K562 (cell line): ENCODE measurements around the gene RNFT2. TPM values are rescaled to one million over a fixed set of nuclear protein-coding genes. Genes with fewer than 3 reads are reported as not detected.

ENCODE experiments used
- ATAC-seq: fragments of 200-7000 bp; cut with Tn5 transposase; 3 replicates; pipeline ENCODE4 v1.9.1; 2020; ENCODE audit warnings: moderate library complexity
- BruUV-seq: library from RNA; stranded (reverse); fragments of 400-500 nt; replicated peaks from 2 replicates; lab custom pipeline; 2021; lab: Mats Ljungman, UMichigan
- CTCF ChIA-PET: fragments of 300-600 bp; formaldehyde crosslinking; extraction: SDS; loops from one replicate; lab custom pipeline; 2021; ENCODE audit warnings: low intra/inter-chr PET ratio; lab: Yijun Ruan, JAX
- POLR2A ChIA-PET: fragments of 300-600, 350-650 bp; sonication (Branson Sonifier 250); formaldehyde crosslinking; extraction: SDS; loops from one replicate; lab custom pipeline; 2021; ENCODE audit warnings: antibody characterized with exemption, inconsistent platforms; lab: Yijun Ruan, JAX
- DNase-seq, 4 experiments: peaks; one replicate each; pipeline versions ENCODE4 v3.0.0 to v3.0.0-alpha.2; 2011 to 2018; ENCODE audit warnings: low spot score in 3 of 4, mixed read lengths in 3 of 4; ENCODE audit errors: extremely low read depth in 1 of 4
- FAIRE-seq: peaks from 2 replicates; lab custom pipeline; 2011; peaks lifted over from hg19 to GRCh38; lab: Jason Lieb, UNC
- H2AFZ ChIP-seq: 2 replicates; pipeline ENCODE4 v1.6.0; 2011; ENCODE audit warnings: low read depth, low read length, control low read depth, inconsistent platforms
- H3K27ac ChIP-seq: fragments of 200-600 bp; 3 replicates; pipeline ENCODE4 v1.8.0; 2011; ENCODE audit warnings: low read depth, mild to moderate bottlenecking, control low read depth, inconsistent platforms, low read length, moderate library complexity, mixed read lengths; ENCODE audit errors: extremely low read depth
- H3K27me3 ChIP-seq, 2 experiments: fragments of 300-600 bp in 1 of 2; 2 replicates in 1 of 2; 3 replicates in 1 of 2; pipeline versions ENCODE4 v1.6.0 to v1.8.0; 2011; ENCODE audit warnings: inconsistent platforms in 2 of 2, low read length in 2 of 2, mild to moderate bottlenecking in 1 of 2, mixed read lengths in 1 of 2, moderate library complexity in 1 of 2; ENCODE audit not compliant: control insufficient read depth in 2 of 2, insufficient read depth in 2 of 2
- H3K36me3 ChIP-seq: fragments of 300-600 bp; 3 replicates; pipeline ENCODE4 v1.8.0; 2011; ENCODE audit warnings: mild to moderate bottlenecking, low read length, inconsistent platforms; ENCODE audit not compliant: control insufficient read depth, insufficient read depth
- H3K4me1 ChIP-seq, 2 experiments: fragments of 200-600 bp in 1 of 2; replicated peaks in 1 of 2; 2 replicates in 1 of 2; 3 replicates in 1 of 2; pipeline versions ENCODE4 v1.5.1 to v1.8.0; 2011; ENCODE audit warnings: inconsistent platforms in 2 of 2, low read length in 2 of 2, mild to moderate bottlenecking in 1 of 2, mixed read lengths in 1 of 2, moderate library complexity in 1 of 2; ENCODE audit not compliant: control insufficient read depth in 2 of 2, insufficient read depth in 2 of 2
- H3K4me2 ChIP-seq: 2 replicates; pipeline ENCODE4 v1.6.1; 2011; ENCODE audit warnings: low read length, control low read depth, inconsistent platforms, mixed read lengths; ENCODE audit not compliant: insufficient read depth
- H3K4me3 ChIP-seq: fragments of 200-600 bp; sonication (generic), shearing (Covaris generic); 2 replicates; pipeline ENCODE4 v1.5.1; 2016; ENCODE audit warnings: control low read depth, inconsistent platforms
- H3K79me2 ChIP-seq: fragments of 200-600 bp; 3 replicates; pipeline ENCODE4 v1.8.0; 2011; ENCODE audit warnings: low read length, inconsistent platforms; ENCODE audit not compliant: control insufficient read depth, insufficient read depth
- H3K9ac ChIP-seq, 2 experiments: 2 replicates each; pipeline versions ENCODE4 v1.6.0 to v1.6.1; 2011; ENCODE audit warnings: low read depth in 2 of 2, low read length in 2 of 2, control low read depth in 1 of 2, inconsistent platforms in 1 of 2, mild to moderate bottlenecking in 1 of 2, mixed read lengths in 1 of 2; ENCODE audit not compliant: insufficient read depth in 1 of 2
- H3K9me1 ChIP-seq: one replicate; pipeline ENCODE4 v1.6.0; 2011; ENCODE audit warnings: inconsistent platforms, mild to moderate bottlenecking, low read length, moderate library complexity; ENCODE audit not compliant: control insufficient read depth, insufficient read depth
- H3K9me3 ChIP-seq: replicated peaks from 2 replicates; pipeline ENCODE4 v1.5.1; 2011; ENCODE audit warnings: low read depth, low read length, inconsistent platforms; ENCODE audit not compliant: control insufficient read depth, insufficient read depth
- H4K20me1 ChIP-seq: replicated peaks from 2 replicates; pipeline ENCODE4 v1.6.1; 2011; ENCODE audit warnings: low read length, inconsistent platforms, mixed read lengths; ENCODE audit not compliant: control insufficient read depth, insufficient read depth
- BRD4 ChIP-seq: fragments of 200-600 bp; sonication (generic); IDR thresholded peaks from 2 replicates; pipeline ENCODE4 v1.6.1; 2017; ENCODE audit warnings: inconsistent platforms
- CBX8 ChIP-seq: fragments of 200-600 bp; sonication (generic); IDR thresholded peaks from 2 replicates; pipeline ENCODE4 v1.6.1; 2012; ENCODE audit warnings: borderline replicate concordance, mixed run types, low read depth, mild to moderate bottlenecking, moderate library complexity, mixed read lengths, low read length, control low read depth, inconsistent platforms; ENCODE audit not compliant: poor library complexity, severe bottlenecking; ENCODE audit errors: extremely low read depth
- L3MBTL2 ChIP-seq: fragments of 450-650 bp; IDR thresholded peaks from 2 replicates; pipeline ENCODE4 v1.6.1; 2016; ENCODE audit warnings: mild to moderate bottlenecking, moderate library complexity
- RAD21 ChIP-seq, 2 experiments: fragments of 250-450 bp in 1 of 2; fragments of 450-650 bp in 1 of 2; sonication (Bioruptor Pico) in 1 of 2; formaldehyde crosslinking in 1 of 2; IDR thresholded peaks in 1 of 2; conservative IDR thresholded peaks in 1 of 2; 2 replicates each; pipeline versions ENCODE4 v1.4.0 to v1.8.0; 2020 to 2022; ENCODE audit warnings: mild to moderate bottlenecking in 2 of 2, moderate library complexity in 1 of 2
- WGBS: fragments of 100-300 bp; shearing (Covaris generic); methylation state at CpG from one replicate; pipeline ENCODE4 v1.1.6; 2016; ENCODE audit warnings: low coverage, mixed read lengths; ENCODE audit not compliant: insufficient coverage; ENCODE audit errors: missing lambda C conversion rate; 5-methylcytosine and 5-hydroxymethylcytosine counted together
- in situ Hi-C: fragments of 300-500 bp; cut with MboI; formaldehyde crosslinking; loops from 4 replicates; pipeline ENCODE4 v1.15.0; 2018; ENCODE audit warnings: inconsistent platforms, mixed read lengths
- intact Hi-C: fragments of 100-400 bp; cut with micrococcal nuclease; formaldehyde crosslinking; loops from 2 replicates; pipeline ENCODE4 v1.14.2; 2022
- polyA plus RNA-seq, 8 experiments: library from polyadenylated mRNA; depleted of rRNA in 4 of 8; stranded (reverse) in 5 of 8; unstranded in 3 of 8; fragments of >200 nt; fragmentation: Nextera tagmentation in 2 of 8; fragmentation: Illumina TruSeq in 1 of 8; extraction: Ambion mirVana in 2 of 8; extraction: Trizol in 1 of 8; gene quantifications; 2 replicates each; pipeline versions ENCODE4 v1.2.1 to v1.2.3, GENCODE V29; 2011 to 2014; ENCODE audit warnings: inconsistent platforms in 1 of 8, missing spikeins in 1 of 8
- total RNA-seq, 7 experiments: library from RNA; depleted of rRNA in 6 of 7; stranded (reverse); fragments of >200 nt in 6 of 7; fragmentation: Illumina TruSeq in 2 of 7; extraction: Trizol in 2 of 7; gene quantifications; 2 replicates each; pipeline versions ENCODE4 v1.2.1 to v1.2.3, GENCODE V29; 2011 to 2021; ENCODE audit warnings: low replicate concordance in 1 of 7
- TF ChIP-seq, protein P1 (sequence below), 3 experiments: IDR thresholded peaks in 2 of 3; conservative IDR thresholded peaks in 1 of 3; 2 replicates each; pipeline ENCODE4 v1.5.1; 2011 to 2012; ENCODE audit warnings: low read length in 3 of 3, mild to moderate bottlenecking in 3 of 3, control low read depth in 2 of 3, improper control_type of control experiment in 1 of 3, inconsistent platforms in 1 of 3, low read depth in 1 of 3, mixed read lengths in 1 of 3, moderate library complexity in 1 of 3; ENCODE audit not compliant: insufficient read depth in 2 of 3

Gene RNFT2
- total and polyA plus RNA-seq, 9 of the 15 experiments (the other 6 are each of a cell fraction or from before 2014, with no cell fraction given): 3.6 to 26.3 (median 9.5) TPM

DNA sequence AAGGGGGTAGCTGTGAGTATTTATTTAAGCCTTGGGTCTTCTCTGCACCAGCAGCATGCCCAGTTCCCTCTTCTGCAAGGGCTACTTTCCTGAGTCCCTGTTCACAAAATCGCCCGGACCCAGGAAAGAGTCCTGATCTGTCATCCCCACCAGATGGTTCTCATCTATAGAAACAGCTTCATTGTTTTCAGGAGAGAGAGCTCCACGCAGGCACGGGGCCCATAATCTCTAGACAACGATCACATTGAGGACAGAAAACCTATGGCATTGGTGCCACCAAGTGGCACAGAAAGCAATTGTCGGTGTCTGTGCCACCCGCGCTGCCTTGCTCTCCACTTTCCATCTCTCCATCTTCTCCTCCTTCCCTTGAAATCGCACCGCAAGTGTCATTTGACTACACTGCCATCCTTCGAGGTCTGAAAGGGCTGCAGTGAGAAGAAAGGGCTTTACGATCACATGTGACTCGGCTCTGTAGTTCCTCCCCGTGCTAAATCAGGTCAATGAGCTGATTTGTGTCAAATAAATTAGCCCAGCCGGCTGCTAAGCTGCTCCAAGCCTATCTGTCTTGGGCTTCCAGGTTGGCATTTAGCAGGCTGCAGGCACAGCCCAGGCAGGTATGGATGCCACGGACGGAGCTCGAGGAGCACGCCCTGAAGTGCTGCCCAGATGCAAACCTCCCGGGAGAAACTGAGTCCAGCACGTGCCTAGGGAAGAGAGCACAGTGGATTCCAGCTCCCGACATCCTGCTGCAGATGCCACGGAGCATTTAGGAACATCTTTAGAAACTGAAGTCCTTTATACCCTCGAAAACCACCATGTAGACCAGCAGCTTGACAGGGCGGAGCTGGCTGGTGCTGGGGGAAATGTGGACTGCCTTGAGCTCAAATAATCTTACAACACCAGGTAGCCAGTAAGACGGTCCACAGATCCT is 29.0 kb upstream of the RNFT2 start:
- FAIRE-seq (peak; percentile 51), ATAC-seq (no peak; the same call in 1 of the 3 replicates), DNase-seq (no peak)
- intact Hi-C loops: no loop called here
- peak in 1 of 2 experiments; percentile 39; a peak in 1 of 4 replicates for TF ChIP-seq RAD21 (CRISPR knock-in tag; conservative IDR thresholded peaks at IDR 0.05 in 1 of 2, IDR thresholded peaks at IDR 0.05 in 1 of 2)
- TF ChIP-seq BRD4: no peak
- TF ChIP-seq, protein P1, sequence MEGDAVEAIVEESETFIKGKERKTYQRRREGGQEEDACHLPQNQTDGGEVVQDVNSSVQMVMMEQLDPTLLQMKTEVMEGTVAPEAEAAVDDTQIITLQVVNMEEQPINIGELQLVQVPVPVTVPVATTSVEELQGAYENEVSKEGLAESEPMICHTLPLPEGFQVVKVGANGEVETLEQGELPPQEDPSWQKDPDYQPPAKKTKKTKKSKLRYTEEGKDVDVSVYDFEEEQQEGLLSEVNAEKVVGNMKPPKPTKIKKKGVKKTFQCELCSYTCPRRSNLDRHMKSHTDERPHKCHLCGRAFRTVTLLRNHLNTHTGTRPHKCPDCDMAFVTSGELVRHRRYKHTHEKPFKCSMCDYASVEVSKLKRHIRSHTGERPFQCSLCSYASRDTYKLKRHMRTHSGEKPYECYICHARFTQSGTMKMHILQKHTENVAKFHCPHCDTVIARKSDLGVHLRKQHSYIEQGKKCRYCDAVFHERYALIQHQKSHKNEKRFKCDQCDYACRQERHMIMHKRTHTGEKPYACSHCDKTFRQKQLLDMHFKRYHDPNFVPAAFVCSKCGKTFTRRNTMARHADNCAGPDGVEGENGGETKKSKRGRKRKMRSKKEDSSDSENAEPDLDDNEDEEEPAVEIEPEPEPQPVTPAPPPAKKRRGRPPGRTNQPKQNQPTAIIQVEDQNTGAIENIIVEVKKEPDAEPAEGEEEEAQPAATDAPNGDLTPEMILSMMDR (IDR thresholded peaks at IDR 0.05 in 2 of 3, conservative IDR thresholded peaks at IDR 0.05 in 1 of 3; ENCODE audit: insufficient read depth in 2 of 3, low read depth in 1 of 3, low read length in 3 of 3): peak in 2 of 3 experiments; percentile 14 to 27; a peak in 1 of 6 replicates
- no peak for TF ChIP-seq CBX8
- TF ChIP-seq L3MBTL2: peak; percentile 24; the same call in 1 of the 2 replicates
- H3K4me3 ChIP-seq: no peak overlapping the region
- in situ Hi-C loops: loop anchor here (10.0 to 25.0 kb wide), 2 partner anchors 253 to 406 kb away; no protein-coding TSS in a partner anchor
- no peaks in the 10 kb centered on the region for H3K36me3 ChIP-seq
- no peak overlapping the region for H2AFZ ChIP-seq
- H3K9me3 ChIP-seq: no peaks in the 10 kb centered on the region
- H3K27ac ChIP-seq: no peak overlapping the region
- no peak overlapping the region for H3K9ac ChIP-seq
- no peak overlapping the region for H3K4me2 ChIP-seq
- CTCF ChIA-PET: no interaction called here
- POLR2A ChIA-PET: interaction anchor here (0.5 to 1.3 kb wide), 6 partner anchors 11 to 1507 kb away, joined by 3 read pairs; no protein-coding TSS in a partner anchor
- H3K4me1 ChIP-seq: no peaks in the 10 kb centered on the region; a peak in 1 of 5 replicates
- H3K79me2 ChIP-seq: no peaks in the 10 kb centered on the region
- no peaks in the 10 kb centered on the region for H3K9me1 ChIP-seq
- WGBS: 3% methylated on average over 26 of the region's 26 CpGs
- no TSS peak for BruUV-seq
- peaks cover 22% of the 10 kb centered on the region in 2 experiments; a peak in 4 of 5 replicates for H3K27me3 ChIP-seq
- 0 out of 2 replicates have a peak, but pooled peaks cover 4% of the 10 kb centered on the region for H4K20me1 ChIP-seq
